Activated CD4-positive, alpha-beta T cell treated with anti-CD3 and anti-CD28 coated beads, Interleukin-2, amount 10 ng/mL, durations not matched to agents 7 days and 5 days (primary cell): ENCODE data around the gene SDF2. TPM values are rescaled to one million over a fixed set of nuclear protein-coding genes. Genes with fewer than 3 reads are reported as not detected.
"Not testable (repeated sequence)": the region's sequence is repeated elsewhere in the genome, so short reads cannot be mapped to it uniquely, and the experiment has no call there.

Experiments used
- CTCF ChIA-PET: fragments of 350-600 bp; sonication (Branson Sonifier 250); formaldehyde crosslinking; loops from one replicate; lab custom pipeline; 2021; ENCODE audit warnings: antibody characterized with exemption; lab: Charles Lee
- POLR2A ChIA-PET: fragments of 350-600 bp; sonication (Branson Sonifier 250); formaldehyde crosslinking; loops from one replicate; lab custom pipeline; 2021; ENCODE audit warnings: antibody characterized with exemption; lab: Charles Lee
- DNase-seq: peaks from one replicate; pipeline ENCODE4 v3.0.0-alpha.2; 2020
- H3K27ac Mint-ChIP-seq: one replicate; pipeline ENCODE4 v1.8.0; 2021; ENCODE audit warnings: mild to moderate bottlenecking, moderate library complexity, mixed read lengths
- H3K27me3 Mint-ChIP-seq: one replicate; pipeline ENCODE4 v1.8.0; 2021; ENCODE audit warnings: mixed read lengths
- H3K36me3 Mint-ChIP-seq: one replicate; pipeline ENCODE4 v1.8.0; 2021; ENCODE audit warnings: low read depth, mixed read lengths
- H3K4me1 Mint-ChIP-seq: one replicate; pipeline ENCODE4 v1.8.0; 2021; ENCODE audit warnings: mixed read lengths
- H3K4me3 Mint-ChIP-seq: one replicate; pipeline ENCODE4 v1.8.0; 2021; ENCODE audit warnings: mild to moderate bottlenecking, moderate library complexity, mixed read lengths
- H3K9me3 Mint-ChIP-seq: one replicate; pipeline ENCODE4 v1.8.0; 2021; ENCODE audit warnings: mixed read lengths
- total RNA-seq, 2 experiments: library from RNA; stranded (reverse); gene quantifications; one replicate each; pipeline ENCODE4 v1.2.3, GENCODE V29; 2021

The SDF2 gene
- total RNA-seq, 2 experiments from 2014 or later: 43.9 to 53.2 TPM

DNA sequence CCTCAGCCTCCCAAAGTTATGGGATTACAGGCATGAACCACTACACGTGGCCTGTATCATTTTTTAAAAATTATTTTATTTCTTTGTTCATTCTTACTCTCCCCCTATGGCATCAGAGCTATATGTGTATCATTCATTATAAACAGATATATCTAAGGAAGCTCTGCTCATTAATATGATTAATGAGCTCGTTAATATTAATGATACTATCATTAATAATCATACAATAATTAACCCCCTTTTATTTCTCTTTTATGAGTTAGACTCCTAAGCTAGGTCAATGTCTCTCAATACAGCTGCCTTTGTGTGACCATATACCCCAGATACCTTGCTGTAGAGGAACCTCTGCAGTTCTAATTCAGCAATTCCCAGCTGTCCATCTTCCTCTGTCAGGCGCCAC lies 43.2 kb downstream of the SDF2 start:
- Mint-ChIP-seq H3K27ac (no peak overlapping the region), H3K4me1 (peaks cover 2% of the 10 kb centered on the region), H3K36me3 (peaks cover 70% of the 10 kb centered on the region), H3K27me3 (no peaks in the 10 kb centered on the region), H3K9me3 (no peaks in the 10 kb centered on the region), H3K4me3 (no peak overlapping the region)
- no peak for DNase-seq
- POLR2A ChIA-PET: no interaction called here
- CTCF ChIA-PET: interaction anchor here (0.6 to 1.5 kb wide), 5 partner anchors 8 to 28 kb away, joined by 3 to 6 read pairs (median 3); no protein-coding TSS in a partner anchor

DNA sequence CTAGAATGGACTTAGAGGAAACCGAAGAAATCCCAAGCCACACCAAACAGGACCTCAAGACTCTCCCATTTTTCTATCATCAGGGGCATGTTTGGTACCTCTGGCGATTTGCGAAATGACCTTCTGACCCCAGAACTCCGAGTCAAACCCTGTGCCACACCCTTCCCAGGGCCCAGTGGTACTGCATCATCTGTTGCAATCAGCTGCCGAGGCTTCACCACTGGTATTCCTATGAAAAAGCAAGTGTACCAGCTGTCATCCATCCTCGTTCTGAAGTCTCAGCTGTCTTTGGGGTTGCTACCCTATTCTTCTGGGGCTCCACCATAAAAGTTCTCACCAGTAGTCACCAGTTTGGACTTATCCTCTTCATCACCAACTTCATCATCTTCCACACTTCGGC lies 45.4 kb downstream of the SDF2 start:
- no peaks in the 10 kb centered on the region for H3K9me3 Mint-ChIP-seq
- ChIA-PET CTCF (interaction anchor here (1.7 kb wide), 1 partner anchor 16 kb away, joined by 4 read pairs; no protein-coding TSS in a partner anchor), POLR2A (no interaction called here)
- H3K4me1 Mint-ChIP-seq: peaks cover 3% of the 10 kb centered on the region
- no peak overlapping the region for H3K27ac Mint-ChIP-seq
- peaks cover 63% of the 10 kb centered on the region for H3K36me3 Mint-ChIP-seq
- no peaks in the 10 kb centered on the region for H3K27me3 Mint-ChIP-seq
- no peak overlapping the region for H3K4me3 Mint-ChIP-seq
- no peak for DNase-seq

DNA sequence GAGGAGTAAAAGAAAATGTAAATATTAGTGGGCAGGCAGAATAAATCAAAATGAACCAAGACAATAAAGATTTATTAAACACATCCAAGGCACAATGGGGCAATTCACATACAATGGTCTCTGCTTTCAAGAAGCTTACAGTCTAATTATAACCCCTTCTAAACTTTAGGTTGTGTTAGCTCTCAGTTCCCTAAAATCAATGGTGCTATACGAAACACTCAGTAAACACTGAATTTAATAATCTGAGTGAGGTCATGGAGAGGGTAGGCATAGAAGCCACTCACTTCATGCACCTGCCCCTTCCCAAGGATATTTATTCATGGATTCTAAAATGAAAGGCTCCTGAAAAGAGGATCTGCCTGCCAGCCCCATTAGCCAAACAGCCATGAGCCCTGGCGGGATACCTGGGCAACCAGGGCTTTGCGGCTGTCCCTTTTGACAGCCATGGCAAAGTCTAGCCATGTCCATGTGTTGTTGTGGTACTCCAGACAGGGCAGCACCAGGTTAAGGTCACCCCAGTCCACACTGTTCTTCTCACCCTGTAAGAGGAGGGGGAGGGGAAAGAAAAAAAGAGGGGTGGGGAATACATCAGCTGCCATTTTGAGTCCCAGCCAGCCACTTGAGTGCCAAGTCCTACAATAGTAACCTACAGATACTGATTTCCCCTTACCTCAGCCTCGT lies 46.3 kb downstream of the SDF2 start:
- H3K9me3 Mint-ChIP-seq: no peaks in the 10 kb centered on the region
- H3K4me1 Mint-ChIP-seq: peaks cover 3% of the 10 kb centered on the region
- H3K36me3 Mint-ChIP-seq: peaks cover 55% of the 10 kb centered on the region
- ChIA-PET CTCF (interaction anchor here (1.1 kb wide), 1 partner anchor 28 kb away, joined by 3 read pairs; no protein-coding TSS in a partner anchor), POLR2A (no interaction called here)
- no peak overlapping the region for H3K27ac Mint-ChIP-seq
- no peaks in the 10 kb centered on the region for H3K27me3 Mint-ChIP-seq
- no peak overlapping the region for H3K4me3 Mint-ChIP-seq
- no peak for DNase-seq

- H3K4me3 Mint-ChIP-seq: no peak within 1 kb of the TSS
- no peaks in the 10 kb centered on the region for H3K9me3 Mint-ChIP-seq
- peak within 1 kb of the TSS; percentile 38 for H3K27ac Mint-ChIP-seq
- H3K27me3 Mint-ChIP-seq: no peaks in the 10 kb centered on the region
- H3K4me1 Mint-ChIP-seq: peaks cover 3% of the 10 kb centered on the region
- CTCF ChIA-PET: interaction anchor here (1.0 to 1.2 kb wide), 3 partner anchors 10 to 65 kb away, joined by 3 read pairs; no protein-coding TSS in a partner anchor
- peaks cover 46% of the 10 kb centered on the region for H3K36me3 Mint-ChIP-seq
- POLR2A ChIA-PET: no interaction called here
- DNase-seq: no peak
Measured at GRCh38 chr17:28613931-28614381, 47.8 kb downstream of the SDF2 start, which contains the start of gene RSKR. RSKR (minus strand) TSS chr17:28614185; CDS start chr17:28614161, 24 bp downstream.

- Mint-ChIP-seq H3K36me3 (peaks cover 42% of the 10 kb centered on the region), H3K4me1 (peaks cover 3% of the 10 kb centered on the region), H3K27me3 (no peaks in the 10 kb centered on the region), H3K9me3 (no peaks in the 10 kb centered on the region), H3K27ac (no peak overlapping the region), H3K4me3 (no peak overlapping the region)
- ChIA-PET CTCF (interaction anchor here (0.8 to 1.2 kb wide), 5 partner anchors 11 to 116 kb away, joined by 3 read pairs; no protein-coding TSS in a partner anchor), POLR2A (no interaction called here)
- DNase-seq: peak; percentile 39
Measured at GRCh38 chr17:28612936-28613872, 48.5 kb downstream of the SDF2 start.

DNA sequence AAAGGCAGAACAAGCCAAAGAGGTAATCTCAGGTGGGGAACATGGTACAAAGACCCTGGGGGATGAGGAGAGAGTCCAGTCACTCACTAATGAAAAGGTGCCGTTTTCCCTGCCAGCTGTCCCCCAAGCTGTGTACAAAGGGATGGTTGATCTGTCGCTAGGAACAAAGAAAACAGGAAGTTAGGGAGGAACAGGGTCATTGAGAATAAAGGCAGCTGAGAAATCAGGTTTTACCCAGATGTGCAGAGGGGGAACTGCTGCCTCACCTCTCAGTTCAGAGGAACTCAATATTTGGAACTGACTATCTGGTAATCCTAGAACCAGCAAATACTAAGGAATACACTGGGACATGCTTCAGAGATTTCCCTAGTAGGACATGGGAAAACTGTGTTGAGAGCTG lies 49.2 kb downstream of the SDF2 start:
- CTCF ChIA-PET: interaction anchor here (0.5 to 1.2 kb wide), 4 partner anchors 31 to 173 kb away, joined by 3 read pairs; no protein-coding TSS in a partner anchor
- Mint-ChIP-seq H3K36me3 (peaks cover 40% of the 10 kb centered on the region), H3K4me3 (no peak overlapping the region), H3K27ac (peak overlapping the region; percentile 52), H3K4me1 (peaks cover 3% of the 10 kb centered on the region), H3K9me3 (no peaks in the 10 kb centered on the region), H3K27me3 (no peaks in the 10 kb centered on the region)
- POLR2A ChIA-PET: no interaction called here
- no peak for DNase-seq

GRCh38 chr17:28610376-28610775 lies 51.3 kb downstream of the SDF2 start:
- ChIA-PET CTCF (interaction anchor here (0.6 to 1.7 kb wide), 8 partner anchors 9 to 947 kb away, joined by 3 to 6 read pairs (median 4); no protein-coding TSS in a partner anchor), POLR2A (interaction anchor here (0.6 kb wide), 1 partner anchor 9 kb away, joined by 3 read pairs; no protein-coding TSS in a partner anchor)
- Mint-ChIP-seq H3K27ac (no peak overlapping the region), H3K27me3 (no peaks in the 10 kb centered on the region), H3K9me3 (no peaks in the 10 kb centered on the region), H3K4me3 (no peak overlapping the region), H3K36me3 (peaks cover 26% of the 10 kb centered on the region), H3K4me1 (peaks cover 3% of the 10 kb centered on the region)
- no peak for DNase-seq

DNA sequence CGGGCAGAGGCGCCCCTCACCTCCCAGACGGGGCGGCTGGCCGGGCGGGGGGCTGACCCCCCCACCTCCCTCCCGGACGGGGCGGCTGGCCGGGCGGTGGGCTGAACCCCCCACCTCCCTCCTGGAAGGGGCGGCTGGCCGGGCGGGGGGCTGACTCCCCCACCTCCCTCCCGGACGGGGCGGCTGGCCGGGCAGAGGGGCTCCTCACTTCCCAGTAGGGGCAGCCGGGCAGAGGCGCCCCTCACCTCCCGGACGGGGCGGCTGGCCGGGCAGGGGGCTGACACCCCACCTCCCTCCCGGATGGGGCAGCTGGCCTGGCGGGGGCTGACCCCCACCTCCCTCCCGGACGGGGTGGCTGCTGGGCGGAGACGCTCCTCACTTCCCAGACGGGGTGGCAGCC lies 57.7 kb downstream of the SDF2 start:
- CTCF ChIA-PET, H3K27ac Mint-ChIP-seq: not testable (repeated sequence)

GRCh38 chr17:28599311-28600184 lies 62.2 kb downstream of the SDF2 start:
- no peaks in the 10 kb centered on the region for H3K9me3 Mint-ChIP-seq
- H3K4me3 Mint-ChIP-seq: peak overlapping the region; percentile 88
- peaks cover 25% of the 10 kb centered on the region for H3K4me1 Mint-ChIP-seq
- peak; percentile 52 for DNase-seq
- H3K27me3 Mint-ChIP-seq: no peaks in the 10 kb centered on the region
- CTCF ChIA-PET: interaction anchor here (0.7 to 2.3 kb wide), 4 partner anchors 21 to 31 kb away, joined by 3 to 8 read pairs (median 4); partner anchors contain the start of genes ALDOC and PIGS
- H3K36me3 Mint-ChIP-seq: peaks cover 13% of the 10 kb centered on the region
- POLR2A ChIA-PET: interaction anchor here (0.6 to 1.4 kb wide), 3 partner anchors 19 to 120 kb away, joined by 3 to 4 read pairs (median 4); partner anchors contain the start of gene RPL23A
- peak overlapping the region; percentile 93 for H3K27ac Mint-ChIP-seq

More for the DNA sequence above, 57.7 kb downstream of the SDF2 start:
- H3K27me3 Mint-ChIP-seq, H3K9me3 Mint-ChIP-seq, POLR2A ChIA-PET, H3K36me3 Mint-ChIP-seq, H3K4me3 Mint-ChIP-seq, DNase-seq: not testable (repeated sequence)
- peaks cover 10% of the 10 kb centered on the region for H3K4me1 Mint-ChIP-seq

DNA sequence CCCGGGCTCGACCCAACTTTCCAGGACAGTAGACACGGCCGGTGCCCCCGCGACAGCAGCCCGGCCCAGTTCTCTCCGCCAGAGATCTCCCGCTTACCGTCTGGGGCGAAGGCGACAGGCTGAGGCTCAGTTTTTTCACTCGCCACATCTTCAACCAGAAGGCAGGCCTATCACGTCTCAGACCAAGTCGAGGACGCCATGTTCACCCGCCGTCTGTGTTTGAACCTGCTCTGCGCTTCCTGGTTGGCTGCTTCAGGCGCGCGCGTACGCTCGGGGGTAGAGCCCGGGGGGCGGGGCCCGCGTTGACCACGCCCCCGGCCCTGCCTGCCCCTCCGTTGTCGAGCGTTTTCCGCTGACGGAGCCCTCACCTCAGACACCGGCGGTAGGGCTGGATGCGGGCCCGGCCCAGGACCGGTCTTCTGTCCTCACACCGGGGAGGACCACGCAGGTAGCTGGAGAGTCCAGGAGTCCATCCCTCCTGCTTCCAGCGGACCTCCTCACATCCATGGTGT lies 62.9 kb downstream of the SDF2 start, which contains the start of gene SPAG5:
SPAG5 (minus strand) TSS at position 227 of the 512 bp plus-strand sequence; CDS start at position 148, 79 bp downstream.
- POLR2A ChIA-PET: interaction anchor here (1.4 kb wide), 1 partner anchor 50 kb away, joined by 3 read pairs; no protein-coding TSS in a partner anchor
- Mint-ChIP-seq H3K9me3 (no peaks in the 10 kb centered on the region), H3K27ac (peak within 1 kb of the TSS; percentile 93), H3K27me3 (no peaks in the 10 kb centered on the region), H3K4me1 (peaks cover 25% of the 10 kb centered on the region), H3K36me3 (peaks cover 15% of the 10 kb centered on the region), H3K4me3 (peak within 1 kb of the TSS; percentile 88)
- peak; percentile 95 for DNase-seq
- CTCF ChIA-PET: interaction anchor here (0.7 to 1.9 kb wide), 4 partner anchors 11 to 31 kb away, joined by 3 to 4 read pairs (median 4); partner anchors contain the start of gene ALDOC

- H3K27ac Mint-ChIP-seq: peak overlapping the region; percentile 93
- POLR2A ChIA-PET: interaction anchor here (0.7 to 1.4 kb wide), 2 partner anchors 15 to 49 kb away, joined by 3 read pairs; no protein-coding TSS in a partner anchor
- no peaks in the 10 kb centered on the region for H3K27me3 Mint-ChIP-seq
- H3K36me3 Mint-ChIP-seq: peaks cover 16% of the 10 kb centered on the region
- H3K9me3 Mint-ChIP-seq: no peaks in the 10 kb centered on the region
- peak overlapping the region; percentile 88 for H3K4me3 Mint-ChIP-seq
- DNase-seq: no peak
- CTCF ChIA-PET: interaction anchor here (0.8 to 1.9 kb wide), 3 partner anchors 12 to 20 kb away, joined by 4 read pairs; no protein-coding TSS in a partner anchor
- peaks cover 25% of the 10 kb centered on the region for H3K4me1 Mint-ChIP-seq
Measured at GRCh38 chr17:28598389-28598788, 63.3 kb downstream of the SDF2 start.
